HUES6 (cell line): Measurements from ENCODE around the gene YOD1.

ENCODE experiments used
- H3K27ac ChIP-seq: 2 replicates; pipeline ENCODE4 v1.7.0; 2013; ENCODE audit warnings: low read depth, mild to moderate bottlenecking, low read length, inconsistent platforms
- H3K27me3 ChIP-seq: 2 replicates; pipeline ENCODE4 v1.6.1; 2013; ENCODE audit warnings: low read length; ENCODE audit not compliant: control insufficient read depth, insufficient read depth
- H3K36me3 ChIP-seq: 2 replicates; pipeline ENCODE4 v1.6.1; 2013; ENCODE audit warnings: low read length; ENCODE audit not compliant: control insufficient read depth, insufficient read depth
- H3K4me1 ChIP-seq: 2 replicates; pipeline ENCODE4 v1.6.1; 2013; ENCODE audit warnings: low read length; ENCODE audit not compliant: control insufficient read depth, insufficient read depth
- H3K4me3 ChIP-seq: 2 replicates; pipeline ENCODE4 v1.5.1; 2013; ENCODE audit warnings: low read depth, low read length
- H3K9ac ChIP-seq: one replicate; pipeline ENCODE4 v1.6.1; 2013; ENCODE audit warnings: mild to moderate bottlenecking, low read length
- H3K9me3 ChIP-seq: 2 replicates; pipeline ENCODE4 v1.6.1; 2013; ENCODE audit warnings: low read depth, low read length; ENCODE audit not compliant: control insufficient read depth, insufficient read depth

The YOD1 gene

DNA sequence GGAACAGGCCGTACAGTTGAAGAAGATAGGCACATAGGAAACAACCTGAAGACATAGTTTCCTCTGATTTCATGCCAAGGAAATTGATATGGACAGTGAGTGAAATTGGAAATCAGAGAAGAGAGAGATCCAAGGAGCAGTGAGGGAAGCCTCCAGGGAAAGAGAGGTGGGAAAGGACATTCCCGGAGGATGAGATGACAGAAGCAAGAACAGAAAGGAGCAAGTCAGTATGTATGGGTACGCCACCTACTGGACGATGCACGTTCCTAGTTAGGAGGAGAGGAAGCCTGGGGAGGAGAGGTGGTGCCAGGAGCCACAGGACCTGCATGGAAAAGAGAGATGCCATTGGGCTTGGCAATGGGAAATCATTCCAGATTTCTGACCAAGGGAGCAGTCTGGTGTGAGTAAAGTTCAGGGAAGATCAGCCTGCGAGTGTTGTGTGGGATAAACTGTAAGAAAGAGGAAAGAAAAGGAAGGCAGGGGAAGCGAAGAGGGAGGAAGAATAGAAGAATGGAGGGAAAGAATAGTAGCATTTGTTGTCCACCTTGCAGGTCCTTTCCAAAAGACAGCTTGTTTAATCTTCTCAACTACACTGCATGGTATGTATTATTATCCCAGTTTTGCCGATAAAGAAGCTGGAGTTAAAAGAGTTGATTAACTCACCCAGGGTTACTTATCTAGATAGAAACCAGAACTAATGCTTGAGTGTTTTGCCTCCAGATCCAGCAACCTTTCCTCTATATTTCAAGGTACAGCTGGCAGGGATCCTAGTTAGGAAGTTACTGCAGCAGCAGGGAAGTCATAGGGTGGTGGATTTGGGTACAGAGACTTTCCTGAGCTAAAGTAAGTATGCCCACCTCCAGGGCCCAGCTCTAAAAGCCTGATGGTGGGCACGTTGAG, 45.8 kb downstream of the YOD1 start:
- H3K36me3 ChIP-seq: no peaks in the 10 kb centered on the region
- no peaks in the 10 kb centered on the region for H3K9me3 ChIP-seq
- H3K4me1 ChIP-seq: peaks cover 13% of the 10 kb centered on the region
- no peak overlapping the region for H3K9ac ChIP-seq
- no peaks in the 10 kb centered on the region for H3K27me3 ChIP-seq
- no peak overlapping the region for H3K27ac ChIP-seq
- no peak overlapping the region for H3K4me3 ChIP-seq

DNA sequence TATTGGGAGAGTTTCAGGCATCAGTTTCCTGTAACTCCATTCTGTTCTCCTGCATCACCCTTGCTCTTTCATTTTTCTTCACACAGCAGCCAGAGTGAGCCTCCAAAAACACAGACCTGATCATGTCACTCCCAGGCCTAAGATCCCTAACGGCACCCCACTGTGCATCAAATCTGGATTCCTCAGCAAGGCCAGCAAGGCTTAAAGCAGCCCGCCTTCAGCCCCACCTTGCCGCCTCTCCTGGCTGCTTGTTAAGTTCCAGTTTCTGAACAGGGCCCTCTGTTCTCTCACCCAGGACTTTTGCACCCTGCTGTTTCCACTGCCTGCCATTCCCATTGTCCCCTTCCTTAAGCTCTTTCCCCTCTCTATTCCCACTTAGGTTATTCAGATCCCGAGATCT, 47.8 kb downstream of the YOD1 start:
- Histone ChIP-seq H3K9me3 (no peaks in the 10 kb centered on the region), H3K4me1 (peaks cover 13% of the 10 kb centered on the region), H3K27me3 (no peaks in the 10 kb centered on the region), H3K27ac (no peak overlapping the region), H3K36me3 (no peaks in the 10 kb centered on the region), H3K9ac (no peak overlapping the region), H3K4me3 (no peak overlapping the region)

DNA sequence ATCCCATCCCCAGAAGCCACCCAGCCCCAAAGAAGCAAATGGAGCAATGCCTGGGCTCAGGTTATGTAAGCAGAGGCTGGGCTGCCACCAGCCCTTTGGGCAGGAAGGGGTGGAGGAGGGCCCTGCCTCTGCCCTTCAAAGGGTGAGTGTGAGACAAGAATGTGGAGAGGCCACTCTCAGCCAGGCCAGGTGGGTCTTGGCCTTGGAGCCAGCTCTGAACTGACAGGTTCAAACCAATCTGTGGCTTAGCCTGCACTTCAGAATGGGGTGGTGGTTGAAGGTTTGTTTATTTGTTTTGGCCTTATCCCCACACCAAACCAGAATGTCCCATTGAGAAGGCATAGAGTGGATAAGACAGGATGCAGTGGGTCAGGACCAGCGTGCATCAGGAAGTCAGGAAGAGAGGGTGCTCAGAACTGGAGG, 48.3 kb downstream of the YOD1 start:
- Histone ChIP-seq H3K27ac (no peak overlapping the region), H3K9ac (no peak overlapping the region), H3K27me3 (no peaks in the 10 kb centered on the region), H3K36me3 (no peaks in the 10 kb centered on the region), H3K4me3 (no peak overlapping the region), H3K9me3 (no peaks in the 10 kb centered on the region), H3K4me1 (peaks cover 13% of the 10 kb centered on the region)

DNA sequence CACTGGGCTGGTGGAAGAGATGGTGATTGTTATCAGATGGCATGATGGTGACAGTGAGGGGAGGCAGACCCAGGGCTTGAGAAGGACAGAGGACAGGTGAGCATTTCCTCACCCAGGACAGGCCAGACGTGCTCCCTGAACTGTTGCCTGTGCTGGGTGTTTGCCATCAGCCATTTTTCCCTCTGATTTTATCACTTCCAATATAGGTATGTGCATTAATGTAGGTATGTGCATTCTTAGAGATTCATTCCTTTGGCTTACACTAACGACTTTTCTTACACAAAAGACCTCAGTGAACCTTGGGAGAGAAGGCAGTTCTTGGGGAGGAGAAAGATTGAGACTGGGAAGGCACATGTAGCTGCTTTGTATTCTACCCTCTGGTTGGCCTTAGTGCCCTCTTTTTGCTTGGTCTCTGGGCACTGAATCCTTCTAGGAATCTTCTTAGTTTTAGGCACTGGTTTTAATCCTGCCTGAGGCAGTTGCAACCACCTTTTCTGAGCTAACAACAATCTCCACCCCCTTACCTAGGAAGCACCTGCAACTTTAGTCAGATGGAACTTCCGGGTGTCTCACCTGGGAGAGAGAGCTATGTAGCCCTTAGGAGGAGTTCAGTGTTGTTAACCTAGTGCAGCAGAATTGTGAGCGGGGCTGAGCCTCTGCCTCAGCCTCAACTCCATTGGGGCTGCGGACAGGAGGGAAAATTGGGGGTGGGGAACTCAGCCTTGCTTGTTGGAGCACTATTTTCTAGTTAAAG, 49.3 kb downstream of the YOD1 start:
- H3K9ac ChIP-seq: no peak overlapping the region
- no peak overlapping the region for H3K4me3 ChIP-seq
- H3K36me3 ChIP-seq: no peaks in the 10 kb centered on the region
- H3K9me3 ChIP-seq: no peaks in the 10 kb centered on the region
- H3K27me3 ChIP-seq: no peaks in the 10 kb centered on the region
- peaks cover 13% of the 10 kb centered on the region for H3K4me1 ChIP-seq
- H3K27ac ChIP-seq: no peak overlapping the region

DNA sequence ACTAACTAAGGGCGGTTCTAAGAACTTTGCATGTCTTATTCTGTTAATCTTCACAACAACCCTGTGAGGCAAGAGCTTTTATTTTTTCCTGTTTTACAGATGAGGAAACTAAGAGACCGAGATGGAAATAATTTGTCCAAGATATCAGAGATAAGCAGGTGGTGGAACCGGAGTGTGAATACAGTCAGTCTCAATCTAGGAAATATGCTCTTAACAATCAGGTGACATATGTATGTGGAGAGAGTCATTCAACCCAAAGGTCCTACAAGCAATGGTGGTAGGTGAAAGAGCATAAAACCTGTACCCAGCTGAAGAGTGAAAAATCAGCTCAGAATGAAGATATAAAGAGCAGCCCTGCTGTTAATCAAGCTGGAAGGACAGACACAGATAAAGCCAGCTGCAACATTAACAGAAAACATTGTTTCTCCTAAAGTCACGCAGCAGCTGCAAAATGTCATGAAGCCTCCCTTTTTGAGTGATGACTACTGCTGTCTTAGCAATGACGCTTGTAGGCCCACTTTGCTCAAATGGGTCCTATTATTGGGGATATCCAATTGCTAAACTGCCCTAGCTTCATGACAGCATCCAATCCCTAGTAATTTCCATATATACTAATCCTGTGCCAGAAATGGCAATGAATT, 50.2 kb downstream of the YOD1 start:
- Histone ChIP-seq H3K4me1 (peaks cover 13% of the 10 kb centered on the region), H3K36me3 (no peaks in the 10 kb centered on the region)

DNA sequence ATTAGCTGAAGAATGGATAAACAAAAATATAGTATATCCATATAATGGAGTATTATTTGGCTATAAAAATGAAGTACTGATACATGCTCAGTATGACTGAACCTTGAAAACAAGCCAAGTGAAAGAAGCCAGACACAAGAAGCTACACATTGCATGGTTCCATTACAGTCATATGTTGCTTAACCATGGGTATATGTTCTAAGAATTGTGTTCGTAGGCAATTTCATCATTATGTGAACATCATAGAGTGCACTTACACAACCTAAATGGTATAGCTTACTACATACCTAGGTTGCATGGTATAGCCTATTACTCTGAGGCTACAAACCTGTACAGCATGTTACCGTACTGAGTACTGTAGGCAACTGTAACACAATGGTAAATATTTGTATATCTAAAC, 52.2 kb downstream of the YOD1 start:
- Histone ChIP-seq H3K4me1 (peaks cover 13% of the 10 kb centered on the region), H3K9me3 (no peaks in the 10 kb centered on the region), H3K9ac (no peak overlapping the region), H3K27ac (no peak overlapping the region), H3K36me3 (no peaks in the 10 kb centered on the region), H3K4me3 (no peak overlapping the region), H3K27me3 (no peaks in the 10 kb centered on the region)

More for the DNA sequence above, 50.2 kb downstream of the YOD1 start:
- no peaks in the 10 kb centered on the region for H3K9me3 ChIP-seq
- no peaks in the 10 kb centered on the region for H3K27me3 ChIP-seq
- no peak overlapping the region for H3K4me3 ChIP-seq
- H3K27ac ChIP-seq: no peak overlapping the region
- H3K9ac ChIP-seq: no peak overlapping the region
